Activated naive CD4-positive, alpha-beta T cell treated with anti-CD3 and anti-CD28 coated beads for 36 hours (primary cell): ENCODE data around the gene KMO. TPM values are rescaled to one million over a fixed set of nuclear protein-coding genes. Genes with fewer than 3 reads are reported as not detected.
A peak's percentile ranks its signal among the peaks of the same experiment; 100 is the strongest.

ENCODE experiments used
- CTCF ChIA-PET: fragments of 350-600 bp; sonication (Branson Sonifier 250); formaldehyde crosslinking; loops from one replicate; lab custom pipeline; 2021; ENCODE audit warnings: antibody characterized with exemption; lab: Charles Lee
- DNase-seq: peaks from one replicate; pipeline ENCODE4 v3.0.0-alpha.2; 2020
- H3K27ac Mint-ChIP-seq: one replicate; pipeline ENCODE4 v1.8.0; 2021; ENCODE audit warnings: mild to moderate bottlenecking, mixed read lengths
- H3K27me3 Mint-ChIP-seq: one replicate; pipeline ENCODE4 v1.8.0; 2021; ENCODE audit warnings: low read depth, mixed read lengths
- H3K36me3 Mint-ChIP-seq: one replicate; pipeline ENCODE4 v1.8.0; 2021; ENCODE audit warnings: low read depth, mixed read lengths
- H3K4me1 Mint-ChIP-seq: one replicate; pipeline ENCODE4 v1.8.0; 2021; ENCODE audit warnings: low read depth, mixed read lengths
- H3K4me3 Mint-ChIP-seq: one replicate; pipeline ENCODE4 v1.8.0; 2021; ENCODE audit warnings: mild to moderate bottlenecking, moderate library complexity, mixed read lengths
- H3K9me3 Mint-ChIP-seq: one replicate; pipeline ENCODE4 v1.8.0; 2021; ENCODE audit warnings: mixed read lengths
- intact Hi-C: fragments of 100-400 bp; cut with micrococcal nuclease; formaldehyde crosslinking; loops from one replicate; pipeline ENCODE4 v1.15.1; 2023
- total RNA-seq, 2 experiments: library from RNA; stranded (reverse); gene quantifications; one replicate each; pipeline ENCODE4 v1.2.3, GENCODE V29; 2021

KMO gene
- not detected for total RNA-seq

DNA sequence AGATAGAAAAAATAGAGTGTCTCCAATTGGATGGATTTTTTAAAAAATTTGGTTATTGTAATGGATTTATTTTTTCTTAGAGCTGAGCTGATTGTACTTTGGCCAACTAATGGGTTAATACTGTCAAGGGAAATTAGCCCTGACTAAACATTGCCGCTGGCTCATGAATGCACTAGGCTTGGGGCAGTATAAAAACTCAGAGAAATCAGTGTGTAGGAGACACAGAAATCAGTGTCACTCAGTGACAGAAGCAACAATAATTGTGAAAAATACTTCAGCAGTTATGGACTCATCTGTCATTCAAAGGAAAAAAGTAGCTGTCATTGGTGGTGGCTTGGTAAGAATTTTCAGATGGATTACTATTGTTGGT, at the start of gene KMO:
Gene KMO, plus strand, starts transcription at position 217 of the 370 bp plus-strand sequence. Its CDS starts 67 bp downstream, at position 284.
- Mint-ChIP-seq H3K36me3 (no peaks in the 10 kb centered on the region), H3K4me1 (peaks cover 22% of the 10 kb centered on the region), H3K27me3 (no peaks in the 10 kb centered on the region), H3K4me3 (peak within 1 kb of the TSS; percentile 85), H3K27ac (peak within 1 kb of the TSS; percentile 92), H3K9me3 (no peaks in the 10 kb centered on the region)
- CTCF ChIA-PET, result interaction anchor here (0.7 to 1.2 kb wide), 8 partner anchors 19 to 466 kb away, joined by 3 to 5 read pairs (median 3); partner anchors contain the start of gene MAP1LC3C
- DNase-seq, result no peak
- intact Hi-C loops, result loop anchor here (1.0 to 5.0 kb wide), 4 partner anchors 19 to 925 kb away; no protein-coding TSS in a partner anchor

- Mint-ChIP-seq H3K4me3 (no peak overlapping the region), H3K27ac (no peak overlapping the region), H3K9me3 (peaks cover 2% of the 10 kb centered on the region), H3K4me1 (peaks cover 17% of the 10 kb centered on the region), H3K27me3 (peaks cover 8% of the 10 kb centered on the region), H3K36me3 (no peaks in the 10 kb centered on the region)
- intact Hi-C loops, result loop anchor here (1.0 kb wide), 1 partner anchor 8 kb away; no protein-coding TSS in a partner anchor
- DNase-seq, result no peak
- CTCF ChIA-PET, result no interaction called here
Observed at GRCh38 chr1:241482761-241483250, 49.4 kb upstream of the KMO start.

- DNase-seq, result no peak
- H3K4me3 Mint-ChIP-seq, result no peak overlapping the region
- peaks cover 8% of the 10 kb centered on the region for H3K27me3 Mint-ChIP-seq
- CTCF ChIA-PET, result interaction anchor here (1.0 kb wide), 1 partner anchor 38 kb away, joined by 3 read pairs; no protein-coding TSS in a partner anchor
- intact Hi-C loops, result loop anchor here (1.0 to 5.0 kb wide), 3 partner anchors 62 to 753 kb away; no protein-coding TSS in a partner anchor
- no peak overlapping the region for H3K27ac Mint-ChIP-seq
- H3K36me3 Mint-ChIP-seq, result no peaks in the 10 kb centered on the region
- peaks cover 2% of the 10 kb centered on the region for H3K9me3 Mint-ChIP-seq
- H3K4me1 Mint-ChIP-seq, result peaks cover 17% of the 10 kb centered on the region
Observed at GRCh38 chr1:241485145-241485544, 47.0 kb upstream of the KMO start.

DNA sequence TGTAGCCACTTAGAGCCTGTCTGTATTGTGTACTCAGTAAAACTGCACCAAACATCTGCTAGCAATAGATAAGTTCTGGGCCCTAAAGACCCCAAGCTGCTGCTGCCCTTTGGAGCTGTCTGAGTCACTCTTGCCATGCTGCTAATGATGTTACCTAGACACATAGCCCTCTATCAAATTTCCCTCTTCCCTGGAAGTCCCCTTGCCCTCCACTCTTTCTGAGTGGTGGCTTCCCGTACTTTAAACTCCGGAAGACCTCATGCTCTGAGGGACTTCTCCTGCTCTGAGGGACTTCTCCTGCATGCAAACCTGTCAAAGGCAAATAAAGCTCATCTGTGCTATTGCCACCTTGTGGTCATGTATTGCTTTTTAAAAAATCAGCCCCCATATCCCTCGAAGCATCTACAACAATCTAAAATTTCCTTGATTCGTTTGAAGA, 46.6 kb upstream of the KMO start:
- H3K36me3 Mint-ChIP-seq, result no peaks in the 10 kb centered on the region
- DNase-seq, result no peak
- intact Hi-C loops, result loop anchor here (1.0 to 5.0 kb wide), 3 partner anchors 62 to 753 kb away; no protein-coding TSS in a partner anchor
- peaks cover 17% of the 10 kb centered on the region for H3K4me1 Mint-ChIP-seq
- CTCF ChIA-PET, result interaction anchor here (0.6 to 1.0 kb wide), 2 partner anchors 38 to 243 kb away, joined by 3 read pairs; no protein-coding TSS in a partner anchor
- no peak overlapping the region for H3K27ac Mint-ChIP-seq
- peaks cover 5% of the 10 kb centered on the region for H3K27me3 Mint-ChIP-seq
- H3K9me3 Mint-ChIP-seq, result peaks cover under 1% of the 10 kb centered on the region
- no peak overlapping the region for H3K4me3 Mint-ChIP-seq

DNA sequence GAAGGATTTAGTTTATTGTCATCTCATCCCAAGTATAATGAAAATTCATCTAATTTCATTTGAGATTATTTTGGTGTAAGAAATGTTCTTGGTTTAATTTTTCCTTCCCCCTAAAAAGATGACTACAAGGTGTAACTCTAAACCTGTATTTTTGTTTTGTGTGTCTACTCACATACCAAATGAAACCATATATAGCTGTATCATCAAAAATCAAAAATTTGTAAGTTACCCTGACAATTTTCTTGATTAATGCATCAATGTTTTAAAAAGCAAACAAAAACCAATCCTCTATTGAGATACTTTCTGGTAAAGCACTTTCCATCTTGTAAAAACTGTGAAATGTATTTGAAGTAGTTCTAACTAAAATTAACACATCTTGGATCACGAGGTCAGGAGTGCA, 43.4 kb upstream of the KMO start:
- H3K36me3 Mint-ChIP-seq, result peaks cover 5% of the 10 kb centered on the region
- intact Hi-C loops, result loop anchor here (5.0 kb wide), 2 partner anchors 601 to 756 kb away; no protein-coding TSS in a partner anchor

DNA sequence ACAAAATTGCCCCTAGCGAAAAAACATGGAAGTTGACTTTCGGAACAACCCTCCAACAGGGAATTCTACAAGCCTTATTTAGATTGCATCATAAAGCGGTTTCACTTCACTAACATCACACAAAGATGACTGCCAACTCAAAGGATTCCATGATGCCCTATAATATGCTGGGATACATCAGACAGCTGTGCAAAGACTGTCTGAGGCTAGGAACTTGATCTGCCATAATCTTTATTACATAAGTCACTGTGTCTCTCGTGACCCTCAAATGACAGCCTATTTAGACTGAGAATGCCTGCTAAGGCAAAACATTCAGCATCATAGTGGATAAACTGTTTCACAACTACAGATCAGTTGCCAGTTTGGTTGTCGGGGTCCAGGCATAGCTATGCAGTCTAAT, 36.4 kb upstream of the KMO start:
- H3K27me3 Mint-ChIP-seq, result no peaks in the 10 kb centered on the region
- H3K27ac Mint-ChIP-seq, result no peak overlapping the region
- intact Hi-C loops, result loop anchor here (5.0 kb wide), 1 partner anchor 1303 kb away; no protein-coding TSS in a partner anchor
- peaks cover 41% of the 10 kb centered on the region for H3K36me3 Mint-ChIP-seq
- CTCF ChIA-PET, result no interaction called here
- DNase-seq, result no peak
- no peak overlapping the region for H3K4me3 Mint-ChIP-seq
- no peaks in the 10 kb centered on the region for H3K4me1 Mint-ChIP-seq
- no peaks in the 10 kb centered on the region for H3K9me3 Mint-ChIP-seq

More for the DNA sequence above, 43.4 kb upstream of the KMO start:
- Mint-ChIP-seq H3K4me3 (no peak overlapping the region), H3K9me3 (no peaks in the 10 kb centered on the region), H3K27me3 (no peaks in the 10 kb centered on the region), H3K27ac (no peak overlapping the region), H3K4me1 (peaks cover 7% of the 10 kb centered on the region)
- no peak for DNase-seq
- CTCF ChIA-PET, result interaction anchor here (0.7 kb wide), 1 partner anchor 37 kb away, joined by 3 read pairs; no protein-coding TSS in a partner anchor

GRCh38 chr1:241499910-241500309, 32.3 kb upstream of the KMO start:
- H3K27me3 Mint-ChIP-seq, result no peaks in the 10 kb centered on the region
- intact Hi-C loops, result loop anchor here (1.0 to 5.0 kb wide), 3 partner anchors 613 to 1308 kb away; no protein-coding TSS in a partner anchor
- H3K9me3 Mint-ChIP-seq, result no peaks in the 10 kb centered on the region
- H3K27ac Mint-ChIP-seq, result no peak overlapping the region
- peaks cover 3% of the 10 kb centered on the region for H3K4me1 Mint-ChIP-seq
- CTCF ChIA-PET, result interaction anchor here (0.6 to 0.7 kb wide), 2 partner anchors 386 to 392 kb away, joined by 3 read pairs; no protein-coding TSS in a partner anchor
- DNase-seq, result no peak
- no peak overlapping the region for H3K4me3 Mint-ChIP-seq
- H3K36me3 Mint-ChIP-seq, result peaks cover 51% of the 10 kb centered on the region

- intact Hi-C loops, result no loop called here
- Mint-ChIP-seq H3K27ac (no peak overlapping the region), H3K4me3 (no peak overlapping the region), H3K9me3 (no peaks in the 10 kb centered on the region), H3K36me3 (peaks cover 48% of the 10 kb centered on the region), H3K4me1 (peaks cover 9% of the 10 kb centered on the region), H3K27me3 (no peaks in the 10 kb centered on the region)
- DNase-seq, result no peak
- CTCF ChIA-PET, result no interaction called here
Observed at GRCh38 chr1:241503444-241503843, 28.7 kb upstream of the KMO start.

DNA sequence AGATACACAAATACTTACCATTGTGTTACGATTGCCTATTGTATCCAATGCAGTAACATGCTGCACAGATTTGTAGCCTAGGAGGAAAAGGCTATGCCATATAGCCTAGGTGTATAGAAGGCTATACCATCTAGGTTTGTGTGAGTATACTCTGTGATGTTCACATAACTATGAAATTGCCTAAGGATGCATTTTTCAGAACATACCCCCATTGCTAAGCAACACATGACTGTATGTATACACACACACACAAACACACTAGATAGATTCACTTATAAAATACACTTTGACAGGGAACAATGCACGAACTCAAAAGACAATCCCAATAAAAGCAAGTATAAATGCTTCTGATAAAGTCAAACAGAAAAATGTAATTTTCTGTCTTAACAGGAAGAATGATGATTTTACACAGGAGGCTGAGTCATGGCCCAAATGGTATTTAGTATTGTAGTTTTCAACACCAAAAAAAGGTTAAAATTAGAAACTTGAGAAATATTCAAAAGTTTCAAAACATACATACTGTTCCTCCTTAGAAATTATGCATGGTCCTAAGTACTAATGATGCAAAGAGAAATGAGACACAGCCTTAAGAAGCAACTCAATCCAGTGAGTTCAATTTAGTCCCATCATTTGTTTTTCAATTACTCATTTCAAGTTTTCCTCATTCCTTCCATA, 24.9 kb upstream of the KMO start:
- CTCF ChIA-PET, result no interaction called here
- H3K4me1 Mint-ChIP-seq, result peaks cover 9% of the 10 kb centered on the region
- H3K27ac Mint-ChIP-seq, result no peak overlapping the region
- H3K27me3 Mint-ChIP-seq, result no peaks in the 10 kb centered on the region
- DNase-seq, result no peak
- H3K36me3 Mint-ChIP-seq, result peaks cover 38% of the 10 kb centered on the region
- H3K9me3 Mint-ChIP-seq, result no peaks in the 10 kb centered on the region
- no peak overlapping the region for H3K4me3 Mint-ChIP-seq
- intact Hi-C loops, result no loop called here

DNA sequence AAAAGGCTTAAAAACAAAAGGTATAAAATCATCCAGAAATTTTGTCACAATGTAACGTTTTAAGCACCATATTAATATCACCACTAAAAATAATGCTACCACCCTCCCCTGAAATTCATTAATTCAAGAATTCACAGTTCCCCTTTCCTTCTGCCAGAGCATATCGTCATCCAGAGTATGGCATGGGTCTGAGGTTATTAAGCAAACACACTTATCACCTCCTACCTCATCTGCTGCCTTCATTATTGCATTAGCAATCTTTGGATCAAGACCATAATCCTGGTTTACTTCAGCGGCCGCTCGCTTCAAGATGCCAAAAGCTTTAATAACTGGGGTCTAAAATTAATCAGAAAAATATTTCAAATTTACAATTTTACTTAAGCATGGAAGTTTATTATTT, 18.8 kb upstream of the KMO start:
- CTCF ChIA-PET, result interaction anchor here (1.0 kb wide), 1 partner anchor 12 kb away, joined by 4 read pairs; no protein-coding TSS in a partner anchor
- intact Hi-C loops, result no loop called here
- no peak overlapping the region for H3K27ac Mint-ChIP-seq

DNA sequence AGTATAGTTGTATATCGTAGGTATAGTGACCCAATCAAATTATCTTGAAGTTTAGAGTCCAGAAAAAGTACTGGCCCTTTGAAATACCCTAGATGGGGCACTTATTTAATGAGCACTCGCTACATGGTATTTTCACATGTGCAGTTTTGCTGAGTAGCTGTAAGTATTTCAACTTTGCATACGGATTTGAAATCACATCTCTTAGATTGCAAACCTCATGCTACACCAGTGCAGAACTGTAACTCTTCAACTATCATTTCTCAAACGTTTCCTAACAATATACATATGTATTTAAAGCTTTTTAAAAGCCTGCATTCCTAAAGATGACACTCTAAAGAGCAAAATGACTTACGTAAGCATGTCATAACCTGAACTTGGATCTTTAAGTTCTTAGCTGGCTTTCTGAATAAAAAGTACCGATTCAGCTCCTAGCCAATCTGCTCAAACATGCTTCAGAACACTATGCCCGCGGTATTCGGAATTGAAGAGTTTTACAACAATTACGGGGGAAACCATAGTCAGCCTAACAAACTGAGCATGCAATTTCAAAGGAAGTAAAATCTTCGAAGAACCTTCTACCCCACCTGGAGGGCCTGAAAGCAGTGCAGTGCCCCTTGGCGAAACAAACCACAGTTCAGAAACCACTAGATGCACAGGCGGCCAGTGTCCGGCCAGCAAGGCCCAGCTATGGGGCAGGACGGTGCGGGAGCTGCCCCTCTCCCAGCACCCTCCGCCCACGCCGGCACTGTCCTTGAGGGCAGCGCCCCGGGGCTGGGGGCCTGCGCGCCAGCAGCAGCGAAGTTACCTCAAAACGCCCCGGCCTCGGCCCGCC, 13.5 kb upstream of the KMO start:
- Mint-ChIP-seq H3K27me3 (peaks cover 11% of the 10 kb centered on the region), H3K27ac (peak overlapping the region; percentile 77), H3K36me3 (peaks cover 12% of the 10 kb centered on the region), H3K9me3 (no peaks in the 10 kb centered on the region), H3K4me1 (peaks cover 15% of the 10 kb centered on the region), H3K4me3 (peak overlapping the region; percentile 89)
- intact Hi-C loops, result loop anchor here (1.0 to 5.0 kb wide), 7 partner anchors 13 to 479 kb away; partner anchors contain the start of genes CHML, MAP1LC3C and OPN3
- peak; percentile 29 for DNase-seq
- CTCF ChIA-PET, result interaction anchor here (0.5 to 1.1 kb wide), 3 partner anchors 92 to 1865 kb away, joined by 3 to 4 read pairs (median 3); no protein-coding TSS in a partner anchor

More for the DNA sequence above, 18.8 kb upstream of the KMO start:
- no peaks in the 10 kb centered on the region for H3K27me3 Mint-ChIP-seq
- peaks cover 15% of the 10 kb centered on the region for H3K4me1 Mint-ChIP-seq
- H3K36me3 Mint-ChIP-seq, result peaks cover 23% of the 10 kb centered on the region
- no peak overlapping the region for H3K4me3 Mint-ChIP-seq
- DNase-seq, result no peak
- no peaks in the 10 kb centered on the region for H3K9me3 Mint-ChIP-seq
